Glutamatergic neuron (in vitro differentiated cells): ENCODE data around the gene DLK1. TPM values are rescaled to one million over a fixed set of nuclear protein-coding genes. Genes with fewer than 3 reads are reported as not detected.

ENCODE experiments used
- DNase-seq: peaks from one replicate; pipeline ENCODE4 v3.0.0; 2022
- H3K27ac Mint-ChIP-seq: one replicate; pipeline ENCODE4 v1.8.0; 2020; ENCODE audit warnings: mild to moderate bottlenecking, mixed read lengths, inconsistent platforms; ENCODE audit not compliant: unreplicated experiment
- H3K27me3 Mint-ChIP-seq: one replicate; pipeline ENCODE4 v1.8.0; 2020; ENCODE audit warnings: mild to moderate bottlenecking, moderate library complexity, mixed read lengths, inconsistent platforms; ENCODE audit not compliant: unreplicated experiment
- H3K36me3 Mint-ChIP-seq: one replicate; pipeline ENCODE4 v1.8.0; 2020; ENCODE audit warnings: mild to moderate bottlenecking, mixed read lengths, inconsistent platforms; ENCODE audit not compliant: unreplicated experiment
- H3K4me1 Mint-ChIP-seq: one replicate; pipeline ENCODE4 v1.8.0; 2020; ENCODE audit warnings: mild to moderate bottlenecking, low read depth, mixed read lengths, inconsistent platforms; ENCODE audit not compliant: unreplicated experiment
- H3K4me3 Mint-ChIP-seq: one replicate; pipeline ENCODE4 v1.8.0; 2020; ENCODE audit warnings: mild to moderate bottlenecking, mixed read lengths, inconsistent platforms; ENCODE audit not compliant: unreplicated experiment
- H3K9me3 Mint-ChIP-seq: one replicate; pipeline ENCODE4 v1.8.0; 2020; ENCODE audit warnings: mild to moderate bottlenecking, moderate library complexity, mixed read lengths, inconsistent platforms; ENCODE audit not compliant: unreplicated experiment
- total RNA-seq: library from RNA; stranded (reverse); fragmentation: NEBNext Ultra II Directional; extraction: Animal tissue kit (Norgen Biotek cat#: 25700); gene quantifications from one replicate; pipeline ENCODE4 v1.2.1, GENCODE V29; 2021; ENCODE audit not compliant: unreplicated experiment
- TF ChIP-seq, protein P1 (sequence below): fragments of 200-600 bp; sonication (generic); IDR thresholded peaks from one replicate; pipeline ENCODE4 v1.5.0; 2021; ENCODE audit not compliant: partially characterized antibody, unreplicated experiment

The DLK1 gene
- total RNA-seq, 1 donor from 2014 or later: 37.3 TPM

DNA sequence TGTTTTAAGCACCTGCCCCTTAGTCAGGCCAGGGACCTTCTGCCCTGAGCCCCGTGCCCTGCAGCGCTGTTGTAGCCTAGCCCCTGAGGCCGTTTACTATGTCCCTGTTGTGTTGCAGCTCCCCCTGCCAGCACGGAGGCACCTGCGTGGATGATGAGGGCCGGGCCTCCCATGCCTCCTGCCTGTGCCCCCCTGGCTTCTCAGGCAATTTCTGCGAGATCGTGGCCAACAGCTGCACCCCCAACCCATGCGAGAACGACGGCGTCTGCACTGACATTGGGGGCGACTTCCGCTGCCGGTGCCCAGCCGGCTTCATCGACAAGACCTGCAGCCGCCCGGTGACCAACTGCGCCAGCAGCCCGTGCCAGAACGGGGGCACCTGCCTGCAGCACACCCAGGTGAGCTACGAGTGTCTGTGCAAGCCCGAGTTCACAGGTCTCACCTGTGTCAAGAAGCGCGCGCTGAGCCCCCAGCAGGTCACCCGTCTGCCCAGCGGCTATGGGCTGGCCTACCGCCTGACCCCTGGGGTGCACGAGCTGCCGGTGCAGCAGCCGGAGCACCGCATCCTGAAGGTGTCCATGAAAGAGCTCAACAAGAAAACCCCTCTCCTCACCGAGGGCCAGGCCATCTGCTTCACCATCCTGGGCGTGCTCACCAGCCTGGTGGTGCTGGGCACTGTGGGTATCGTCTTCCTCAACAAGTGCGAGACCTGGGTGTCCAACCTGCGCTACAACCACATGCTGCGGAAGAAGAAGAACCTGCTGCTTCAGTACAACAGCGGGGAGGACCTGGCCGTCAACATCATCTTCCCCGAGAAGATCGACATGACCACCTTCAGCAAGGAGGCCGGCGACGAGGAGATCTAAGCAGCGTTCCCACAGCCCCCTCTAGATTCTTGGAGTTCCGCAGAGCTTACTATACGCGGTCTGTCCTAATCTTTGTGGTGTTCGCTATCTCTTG is 7.6 kb downstream of the DLK1 start:
- Mint-ChIP-seq H3K36me3 (peaks cover 3% of the 10 kb centered on the region), H3K27me3 (peaks cover 7% of the 10 kb centered on the region), H3K4me1 (peaks cover 14% of the 10 kb centered on the region), H3K4me3 (no peak overlapping the region), H3K27ac (no peak overlapping the region), H3K9me3 (no peaks in the 10 kb centered on the region)
- no peak for DNase-seq
- TF ChIP-seq, protein P1, sequence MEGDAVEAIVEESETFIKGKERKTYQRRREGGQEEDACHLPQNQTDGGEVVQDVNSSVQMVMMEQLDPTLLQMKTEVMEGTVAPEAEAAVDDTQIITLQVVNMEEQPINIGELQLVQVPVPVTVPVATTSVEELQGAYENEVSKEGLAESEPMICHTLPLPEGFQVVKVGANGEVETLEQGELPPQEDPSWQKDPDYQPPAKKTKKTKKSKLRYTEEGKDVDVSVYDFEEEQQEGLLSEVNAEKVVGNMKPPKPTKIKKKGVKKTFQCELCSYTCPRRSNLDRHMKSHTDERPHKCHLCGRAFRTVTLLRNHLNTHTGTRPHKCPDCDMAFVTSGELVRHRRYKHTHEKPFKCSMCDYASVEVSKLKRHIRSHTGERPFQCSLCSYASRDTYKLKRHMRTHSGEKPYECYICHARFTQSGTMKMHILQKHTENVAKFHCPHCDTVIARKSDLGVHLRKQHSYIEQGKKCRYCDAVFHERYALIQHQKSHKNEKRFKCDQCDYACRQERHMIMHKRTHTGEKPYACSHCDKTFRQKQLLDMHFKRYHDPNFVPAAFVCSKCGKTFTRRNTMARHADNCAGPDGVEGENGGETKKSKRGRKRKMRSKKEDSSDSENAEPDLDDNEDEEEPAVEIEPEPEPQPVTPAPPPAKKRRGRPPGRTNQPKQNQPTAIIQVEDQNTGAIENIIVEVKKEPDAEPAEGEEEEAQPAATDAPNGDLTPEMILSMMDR: no peak

DNA sequence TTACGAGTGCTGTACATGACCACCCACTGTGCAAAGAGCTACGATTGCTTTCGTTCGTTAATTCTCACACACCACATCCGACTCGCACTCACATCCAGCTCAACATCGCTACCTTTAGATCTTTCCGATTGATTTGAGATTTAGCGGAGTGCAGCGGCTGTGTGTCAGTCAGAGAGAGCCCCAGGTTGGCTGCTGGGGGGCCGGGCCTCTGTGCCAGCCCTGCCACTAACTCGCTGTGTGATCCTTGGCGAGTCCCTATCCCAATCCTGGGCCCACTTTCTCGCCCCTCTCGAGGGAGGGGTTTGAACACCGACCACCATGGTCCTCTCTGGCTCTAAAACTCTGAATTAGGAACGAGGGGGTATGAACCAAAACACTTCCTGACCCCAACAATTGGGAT is 8.6 kb downstream of the DLK1 start:
- H3K9me3 Mint-ChIP-seq: peaks cover under 1% of the 10 kb centered on the region
- H3K4me1 Mint-ChIP-seq: peaks cover 13% of the 10 kb centered on the region
- peaks cover 3% of the 10 kb centered on the region for H3K36me3 Mint-ChIP-seq
- H3K4me3 Mint-ChIP-seq: no peak overlapping the region
- H3K27ac Mint-ChIP-seq: no peak overlapping the region
- DNase-seq: no peak
- H3K27me3 Mint-ChIP-seq: peaks cover 4% of the 10 kb centered on the region
- TF ChIP-seq, protein P1: no peak

DNA sequence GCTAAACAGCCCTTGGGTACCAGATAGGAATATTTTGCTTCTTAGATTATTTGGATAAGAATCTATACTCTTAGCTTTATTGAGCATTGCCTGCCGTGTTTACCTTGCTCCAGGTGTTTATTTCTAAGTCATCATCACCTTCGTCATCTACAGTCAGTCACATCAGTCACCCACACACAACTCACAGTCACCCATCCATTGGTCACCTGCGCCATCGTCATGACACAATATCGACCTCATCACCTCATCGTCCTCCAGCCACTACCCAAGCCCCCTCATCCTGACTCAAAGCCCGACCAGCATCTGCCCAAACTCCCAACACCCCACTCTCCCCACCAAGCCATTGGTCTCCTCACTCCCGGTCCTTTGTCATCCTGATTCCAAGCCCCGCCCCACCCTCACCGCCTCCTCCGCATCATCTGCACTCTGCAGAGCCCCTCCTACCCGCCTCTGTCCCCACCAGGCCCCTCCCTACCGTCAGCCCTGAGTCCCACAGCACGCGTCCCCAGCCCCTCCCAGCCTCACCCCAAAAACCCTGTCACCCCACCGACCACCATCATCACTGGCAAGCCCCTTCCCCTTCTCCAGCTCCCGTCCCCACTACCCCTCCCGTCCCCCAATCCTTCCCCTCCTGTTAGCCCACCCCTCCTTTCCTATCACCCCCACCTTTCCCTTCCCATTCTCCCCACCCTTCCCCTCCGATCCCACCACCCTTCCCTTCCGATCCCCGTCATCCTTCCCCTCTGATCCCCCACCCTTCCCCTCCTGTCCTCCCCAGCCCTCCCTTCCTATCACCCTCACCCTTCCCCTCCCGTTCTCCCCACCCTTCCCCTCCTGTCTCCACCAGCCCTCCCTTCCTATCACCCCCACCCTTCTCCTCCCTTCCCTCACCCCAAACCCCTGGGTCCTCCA is 9.8 kb downstream of the DLK1 start:
- H3K27me3 Mint-ChIP-seq: peaks cover 4% of the 10 kb centered on the region
- H3K36me3 Mint-ChIP-seq: peaks cover 3% of the 10 kb centered on the region
- no peak for DNase-seq
- H3K4me1 Mint-ChIP-seq: peaks cover 6% of the 10 kb centered on the region
- TF ChIP-seq, protein P1: no peak
- peaks cover 1% of the 10 kb centered on the region for H3K9me3 Mint-ChIP-seq
- no peak overlapping the region for H3K27ac Mint-ChIP-seq
- no peak overlapping the region for H3K4me3 Mint-ChIP-seq

DNA sequence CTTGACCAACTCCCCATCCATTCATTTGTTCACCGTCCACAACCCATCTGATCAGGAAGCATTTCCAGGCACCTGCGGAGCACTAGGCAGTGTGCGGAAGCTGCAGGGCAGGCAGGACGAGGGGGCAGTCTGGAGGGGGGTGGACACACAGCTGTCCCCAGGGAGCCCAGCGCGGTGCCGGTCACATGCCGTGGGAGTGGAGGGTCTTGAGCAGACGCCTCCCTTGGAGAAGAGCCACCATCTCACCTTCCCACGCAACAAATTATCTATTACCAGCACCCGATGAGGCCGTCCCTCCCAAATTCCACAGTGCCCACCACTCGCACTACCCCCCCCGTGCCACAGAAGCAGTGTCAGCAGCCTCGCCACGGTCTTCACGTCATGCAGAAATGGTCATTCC is 10.8 kb downstream of the DLK1 start:
- Mint-ChIP-seq H3K9me3 (peaks cover 1% of the 10 kb centered on the region), H3K36me3 (peaks cover 3% of the 10 kb centered on the region), H3K27me3 (peaks cover 2% of the 10 kb centered on the region), H3K4me1 (peaks cover 4% of the 10 kb centered on the region), H3K4me3 (no peak overlapping the region), H3K27ac (no peak overlapping the region)
- TF ChIP-seq, protein P1: no peak
- DNase-seq: no peak
